HG03558 (cell line): Measurements from ENCODE around the gene PRODH2.
A peak's percentile ranks its signal among the peaks of the same experiment; 100 is the strongest.
"Not testable (repeated sequence)": the region's sequence is repeated elsewhere in the genome, so short reads cannot be mapped to it uniquely, and the experiment has no call there.

Experiments
- ATAC-seq: cut with Tn5 transposase; IDR thresholded peaks from one replicate; pipeline ENCODE4 v1.9.1; 2021; ENCODE audit warnings: moderate number of reproducible peaks; ENCODE audit not compliant: unreplicated experiment; ENCODE audit errors: extremely low read depth

The PRODH2 gene

DNA sequence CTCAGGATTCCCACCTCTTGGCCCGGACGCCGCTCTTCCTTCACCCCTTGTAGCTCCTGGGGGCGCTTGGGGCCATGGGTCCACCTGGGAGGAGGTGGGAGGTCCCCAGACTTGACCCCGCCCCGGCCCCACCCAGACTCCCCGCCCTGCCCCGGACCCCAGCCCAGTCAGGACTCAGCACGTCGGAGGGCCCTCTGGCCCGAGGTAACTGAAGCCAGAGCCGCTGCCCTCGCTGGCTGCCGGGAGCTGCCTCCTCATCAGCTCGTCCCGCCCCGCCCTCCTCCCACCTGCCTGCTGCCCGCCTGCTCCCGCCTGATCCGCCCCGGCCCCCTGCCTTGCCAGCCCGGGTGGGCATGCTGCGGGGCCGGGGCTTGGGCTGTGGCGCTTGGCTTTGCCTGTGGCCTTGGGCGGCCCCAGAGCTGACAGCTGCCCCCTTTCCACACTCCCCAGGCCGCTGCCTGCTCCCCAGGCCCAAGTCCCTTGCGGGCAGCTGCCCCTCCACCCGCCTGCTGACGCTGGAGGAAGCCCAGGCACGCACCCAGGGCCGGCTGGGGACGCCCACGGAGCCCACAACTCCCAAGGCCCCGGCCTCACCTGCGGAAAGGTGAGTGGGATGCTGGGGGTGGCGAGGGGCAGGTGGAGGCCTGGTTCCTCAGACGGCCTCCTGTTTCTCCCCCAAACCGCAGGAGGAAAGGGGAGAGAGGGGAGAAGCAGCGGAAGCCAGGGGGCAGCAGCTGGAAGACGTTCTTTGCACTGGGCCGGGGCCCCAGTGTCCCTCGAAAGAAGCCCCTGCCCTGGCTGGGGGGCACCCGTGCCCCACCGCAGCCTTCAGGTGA lies 27.9 kb downstream of the PRODH2 start:
- ATAC-seq = no peak

- no peak for ATAC-seq
These were observed 28.9 kb downstream of the PRODH2 start for GRCh38 chr19:35783469-35784434.

DNA sequence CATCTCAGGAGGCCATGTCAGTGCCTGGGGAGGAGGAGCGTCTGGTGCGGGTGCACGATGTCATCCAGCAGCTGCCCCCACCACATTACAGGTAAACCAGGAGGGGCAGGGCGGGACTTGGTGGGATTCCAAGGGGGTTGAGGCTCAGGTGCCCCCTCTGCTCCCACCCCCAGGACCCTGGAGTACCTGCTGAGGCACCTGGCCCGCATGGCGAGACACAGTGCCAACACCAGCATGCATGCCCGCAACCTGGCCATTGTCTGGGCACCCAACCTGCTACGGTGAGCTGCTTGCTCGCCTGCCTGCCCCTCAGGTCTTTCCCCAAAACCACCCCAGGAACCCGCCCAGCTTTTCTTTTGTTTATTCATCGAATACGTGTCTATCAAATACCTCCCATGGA lies 30.1 kb downstream of the PRODH2 start:
- ATAC-seq = no peak

- no peak for ATAC-seq
These were observed 31.0 kb downstream of the PRODH2 start for GRCh38 chr19:35781650-35782049.

- ATAC-seq = no peak
These were observed 31.9 kb downstream of the PRODH2 start for GRCh38 chr19:35780717-35781116.

DNA sequence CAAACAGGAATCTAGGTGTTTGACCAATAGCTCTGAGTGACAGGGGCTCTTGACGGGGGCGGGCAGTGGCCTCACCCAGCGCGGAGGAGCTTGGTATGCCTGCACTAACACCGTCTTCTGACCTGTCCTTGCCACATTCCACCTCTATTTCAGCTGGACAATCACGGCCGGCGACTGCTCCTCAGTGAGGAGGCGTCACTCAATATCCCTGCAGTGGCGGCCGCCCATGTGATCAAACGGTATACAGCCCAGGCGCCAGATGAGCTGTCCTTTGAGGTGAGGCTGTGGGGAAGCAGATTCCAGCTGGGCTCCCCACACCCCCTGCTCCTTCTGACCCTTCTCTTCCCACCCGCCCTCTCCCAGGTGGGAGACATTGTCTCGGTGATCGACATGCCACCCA lies 32.6 kb downstream of the PRODH2 start:
- ATAC-seq = no peak

DNA sequence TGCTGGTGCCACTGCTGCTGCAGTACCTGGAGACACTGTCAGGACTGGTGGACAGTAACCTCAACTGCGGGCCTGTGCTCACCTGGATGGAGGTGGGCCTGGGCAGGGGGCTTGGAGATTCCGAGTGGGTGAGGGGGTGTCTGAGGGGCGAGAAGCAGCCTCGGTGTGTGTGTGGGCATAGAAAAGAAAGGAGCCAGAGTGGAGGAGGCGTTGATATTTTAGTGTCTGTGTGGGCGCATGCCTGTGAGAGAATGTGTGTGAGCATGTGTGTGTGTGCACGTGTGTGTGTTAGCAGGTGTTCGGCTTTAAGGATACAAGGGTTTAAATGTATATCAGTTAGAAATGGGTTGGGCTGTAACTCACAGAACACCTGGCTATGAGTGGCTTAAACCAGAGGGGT lies 33.6 kb downstream of the PRODH2 start:
- no peak for ATAC-seq

DNA sequence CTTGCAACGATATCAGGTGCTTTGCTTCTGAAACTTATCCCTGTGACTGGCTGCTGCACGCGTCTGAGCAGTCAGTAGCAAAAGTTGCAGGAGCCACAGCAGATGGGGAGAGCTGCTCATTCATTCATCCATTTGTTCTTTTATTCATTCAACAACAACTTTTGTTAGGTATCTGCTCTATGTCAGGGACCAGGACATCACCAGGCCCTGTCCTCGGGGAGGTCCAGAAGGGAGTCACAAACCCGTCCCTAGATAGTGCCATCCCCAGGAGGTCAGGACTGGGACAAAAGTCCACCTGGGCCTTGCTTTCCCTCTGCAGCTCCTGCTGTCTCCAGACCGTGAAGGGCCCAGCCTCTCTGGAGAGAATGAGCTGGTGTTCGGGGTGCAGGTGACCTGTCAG lies 34.7 kb downstream of the PRODH2 start:
- no peak for ATAC-seq

DNA sequence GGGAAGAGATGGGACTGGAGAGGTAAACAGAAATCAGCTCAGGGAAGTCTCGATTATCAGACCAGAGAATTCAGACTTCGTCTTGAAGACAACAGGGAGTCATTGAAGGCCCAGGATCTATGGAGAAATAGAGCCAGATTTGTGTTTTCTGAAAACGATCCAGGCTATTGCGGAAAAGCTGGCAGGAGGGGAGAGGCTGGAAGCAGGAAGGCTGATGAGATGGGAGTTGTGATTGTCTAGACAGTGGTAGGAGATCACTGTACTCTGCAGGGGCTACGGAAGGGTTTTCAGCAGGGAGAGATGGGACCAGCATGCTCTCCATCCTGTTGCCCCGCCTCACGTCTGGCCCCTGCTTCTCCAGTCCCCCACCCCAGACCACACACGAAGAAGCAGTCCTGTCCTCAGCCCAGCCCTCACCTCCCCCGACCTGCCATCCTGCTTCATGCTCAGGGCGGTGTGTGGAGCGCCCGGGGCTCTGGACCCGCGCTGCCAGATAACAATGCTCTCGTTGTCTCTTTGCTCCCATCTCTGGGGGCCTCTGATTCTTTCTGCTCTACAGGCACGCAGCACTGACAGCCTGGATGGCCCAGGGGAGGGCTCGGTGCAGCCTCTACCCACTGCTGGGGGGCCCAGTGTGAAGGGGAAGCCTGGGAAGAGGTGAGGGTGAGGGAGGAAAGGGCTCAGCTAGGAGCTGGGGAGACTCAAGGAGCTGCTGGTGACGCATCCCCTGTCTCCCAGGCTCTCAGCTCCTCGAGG lies 35.4 kb downstream of the PRODH2 start:
- ATAC-seq = no peak

GRCh38 chr19:35776102-35776788 lies 36.4 kb downstream of the PRODH2 start:
- ATAC-seq = no peak

DNA sequence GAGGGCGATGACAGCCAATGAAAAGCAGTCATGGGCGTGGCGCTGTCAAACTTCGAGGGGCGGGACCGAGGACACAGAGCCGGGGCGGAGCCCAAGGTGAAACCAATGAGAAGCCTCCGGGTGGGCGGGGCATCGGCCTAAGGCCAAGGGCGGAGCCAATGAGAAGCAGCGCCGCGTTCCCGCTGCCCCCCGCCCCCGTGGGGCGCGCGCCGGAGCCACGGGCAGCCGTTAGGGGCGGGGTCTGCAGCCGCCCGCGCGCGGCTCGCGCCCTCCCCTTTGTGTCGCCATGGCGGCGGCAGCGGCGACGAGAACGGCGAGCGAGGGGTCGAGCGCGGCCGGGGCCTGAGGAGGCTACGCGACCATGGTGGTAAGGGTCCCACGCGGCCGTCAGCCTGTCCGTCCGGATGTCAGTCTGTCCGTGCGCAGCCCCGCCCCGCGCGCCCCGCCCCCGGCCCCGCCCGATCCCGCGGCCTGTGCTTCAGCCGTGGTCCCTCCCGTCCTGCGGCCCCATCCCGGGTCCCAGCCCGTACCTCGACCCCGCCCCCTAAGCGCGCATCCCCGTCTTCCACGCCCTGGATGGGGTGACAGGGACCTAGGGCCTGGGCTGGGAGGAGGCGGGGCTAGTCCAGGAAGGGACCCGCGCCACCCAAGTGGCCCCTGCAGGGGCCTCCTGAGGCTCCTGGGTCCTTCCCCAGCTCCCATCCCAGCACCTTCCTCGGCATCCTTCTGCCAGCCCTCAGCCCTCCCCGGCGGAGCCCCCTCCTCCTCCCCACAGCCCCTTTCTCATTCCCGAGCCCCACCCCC lies 37.1 kb downstream of the PRODH2 start, which contains the start of gene ARHGAP33:
Gene ARHGAP33, plus strand, starts transcription at position 267 of the 804 bp plus-strand sequence. Its CDS starts 95 bp downstream, at position 362.
- ATAC-seq = peak; percentile 87

DNA sequence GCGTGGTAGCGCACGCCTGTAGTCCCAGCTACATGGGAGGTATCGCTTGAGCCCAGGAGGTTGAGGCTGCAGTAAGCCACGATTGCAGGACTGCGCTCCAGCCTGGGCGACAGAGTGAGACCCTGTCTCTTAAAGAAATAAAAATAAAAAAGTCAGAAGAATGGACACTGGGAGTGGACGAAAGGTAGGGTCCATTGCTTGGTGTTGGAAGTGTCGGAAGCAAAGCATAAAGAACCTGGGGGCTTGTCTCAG lies 37.7 kb downstream of the PRODH2 start:
- no peak for ATAC-seq

DNA sequence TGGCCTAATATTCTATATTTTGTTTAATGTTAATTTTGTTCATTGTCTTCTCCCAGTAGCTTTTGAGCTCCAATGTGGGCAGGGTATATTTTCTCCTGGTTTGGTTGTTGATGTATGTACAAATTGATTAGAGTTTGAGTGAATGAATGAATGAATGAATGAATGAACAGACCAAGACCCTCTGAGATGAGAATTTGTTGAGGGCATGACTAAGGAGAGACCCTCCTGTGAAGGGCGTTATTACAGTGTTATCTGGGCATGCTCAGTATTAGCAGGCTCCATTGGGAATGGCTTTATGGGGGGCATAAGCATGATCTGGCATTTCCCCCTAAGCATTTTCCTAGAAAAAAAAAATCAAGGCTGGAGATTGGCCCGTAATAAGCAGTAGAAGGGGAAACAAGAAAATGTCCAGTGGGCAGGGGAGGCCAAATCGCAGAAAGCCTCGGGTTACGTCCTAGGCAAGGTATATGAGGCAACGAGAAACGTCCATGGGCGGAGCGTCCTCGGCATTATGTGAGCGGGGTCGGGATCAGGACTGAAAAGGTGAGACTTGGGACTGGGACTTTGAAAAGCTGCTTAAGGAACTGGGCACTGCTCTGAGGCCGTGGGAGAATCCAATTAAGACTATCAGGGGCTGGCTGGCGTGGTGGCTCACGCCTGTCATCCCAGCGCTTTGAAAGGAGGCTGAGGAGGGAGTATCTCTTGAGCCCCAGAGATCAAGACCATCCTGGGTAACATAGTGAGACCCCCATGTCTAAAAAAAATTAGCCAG lies 38.2 kb downstream of the PRODH2 start:
- ATAC-seq = no peak

DNA sequence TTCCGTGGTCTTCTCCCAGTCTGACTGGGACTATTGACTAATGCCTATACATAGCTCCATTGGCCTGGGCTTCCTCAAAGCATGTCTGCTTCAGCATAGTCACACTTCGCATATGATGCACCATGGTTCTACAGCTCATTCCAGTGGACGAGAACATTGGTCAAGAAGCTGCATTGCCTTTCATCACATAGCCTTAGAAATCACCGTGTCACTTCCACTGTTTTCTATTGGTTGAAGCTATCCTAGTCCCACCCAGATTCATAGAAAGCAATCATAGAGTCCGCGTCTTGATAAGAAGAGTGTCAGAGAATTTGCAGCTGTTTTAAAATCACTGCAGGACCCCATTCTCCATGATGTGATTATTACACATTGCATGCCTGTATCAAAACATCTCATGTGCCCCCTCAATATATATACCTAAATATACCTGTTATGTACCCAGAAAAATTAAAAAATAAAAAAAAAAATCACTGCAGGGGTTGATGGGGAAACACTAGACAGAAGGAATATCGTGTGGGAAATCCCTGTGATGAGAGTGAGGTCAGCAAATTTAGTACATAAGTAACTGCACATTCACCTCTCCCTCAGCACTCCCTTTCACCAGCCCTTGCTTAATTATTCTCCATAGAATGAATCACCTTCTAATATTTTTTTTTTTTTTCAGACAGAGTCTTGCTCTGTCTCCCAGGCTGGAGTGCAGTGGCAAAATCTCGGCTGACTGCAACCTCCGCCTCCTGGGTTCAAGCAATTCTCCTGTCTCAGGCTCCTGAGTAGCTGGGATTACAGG lies 39.4 kb downstream of the PRODH2 start:
- no peak for ATAC-seq

DNA sequence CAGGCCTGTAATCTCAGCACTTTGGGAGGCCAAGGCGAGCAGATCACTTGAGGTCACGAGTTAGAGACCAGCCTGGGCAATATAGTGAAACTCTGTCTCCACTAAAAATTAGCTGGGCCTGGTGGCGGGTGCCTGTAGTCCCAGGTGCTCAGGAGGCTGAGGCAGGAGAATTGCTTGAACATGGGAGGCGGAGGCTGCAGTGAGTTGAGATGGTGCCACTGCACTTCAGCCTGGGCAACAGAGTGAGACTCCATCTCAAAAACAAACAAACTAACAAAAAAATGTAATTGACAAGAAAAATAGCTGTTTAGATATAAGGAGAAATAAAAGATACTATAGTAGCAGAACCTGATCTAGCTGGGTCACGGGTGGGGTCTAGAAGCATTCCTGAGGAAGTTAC lies 40.3 kb downstream of the PRODH2 start:
- ATAC-seq = not testable (repeated sequence)

DNA sequence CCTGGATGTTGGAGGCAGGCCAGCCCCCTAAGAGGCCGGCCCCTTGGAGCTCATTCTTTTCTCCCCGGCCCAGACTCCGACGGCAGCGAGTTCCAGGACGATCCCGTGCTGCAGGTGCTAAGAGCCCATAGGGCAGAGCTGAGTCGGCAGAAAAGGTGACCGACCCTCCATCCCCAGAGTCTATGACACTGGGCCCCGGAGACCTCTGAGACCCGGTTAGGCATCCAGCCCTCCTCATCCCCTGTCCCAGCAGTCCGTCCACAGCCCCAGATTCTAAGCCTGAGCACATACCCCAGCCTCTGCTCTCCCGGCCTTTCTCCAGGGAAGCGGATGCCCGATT lies 44.6 kb downstream of the PRODH2 start:
- no peak for ATAC-seq

DNA sequence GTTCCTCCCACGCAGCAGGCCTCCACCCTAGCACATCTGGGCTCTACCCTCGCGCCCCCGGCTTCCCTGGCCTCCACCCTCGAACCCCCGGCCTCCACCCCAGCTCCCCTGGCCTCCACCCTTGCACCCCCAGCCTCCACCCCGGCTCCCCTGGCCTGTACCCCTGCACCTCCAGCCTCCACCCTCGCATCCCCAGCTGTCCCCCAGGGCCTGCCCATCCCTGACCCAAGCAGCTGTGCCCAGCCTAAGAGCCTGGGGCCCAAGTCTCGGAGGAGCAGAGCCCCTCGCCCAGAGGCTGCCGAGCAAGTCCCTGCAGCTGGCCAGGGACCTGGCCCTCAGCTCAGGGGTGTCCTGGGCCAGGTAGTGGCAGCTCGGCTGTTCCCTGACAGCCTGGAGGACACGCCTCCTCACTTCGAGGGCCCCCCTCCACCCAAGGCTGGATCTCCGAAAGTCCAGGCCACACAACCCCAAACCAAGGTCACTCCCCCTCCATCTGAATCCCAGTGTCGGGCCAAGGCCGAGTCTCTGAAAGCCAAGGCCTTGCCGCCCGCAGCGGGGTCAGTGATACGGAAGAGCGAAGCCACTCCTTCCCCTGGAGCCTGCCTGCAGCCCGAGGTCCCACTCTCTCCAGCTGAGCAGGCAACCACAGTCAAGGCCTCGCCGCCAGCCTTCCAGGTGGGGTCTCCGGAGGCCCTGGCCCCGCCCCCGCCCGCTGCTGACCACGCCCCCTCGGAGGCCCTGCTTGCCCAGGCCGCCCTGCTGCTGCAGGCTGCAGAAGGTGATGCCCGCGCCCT lies 45.2 kb downstream of the PRODH2 start:
- ATAC-seq = no peak
